GM23338 (cell line): ENCODE results near the gene CD2AP. TPM values are rescaled to one million over a fixed set of nuclear protein-coding genes. Genes with fewer than 3 reads are reported as not detected.

Experiments
- ATAC-seq: fragments of 200-7000 bp; cut with Tn5 transposase; 3 replicates; pipeline ENCODE4 v1.9.1; 2020
- DNase-seq: peaks from one replicate; pipeline ENCODE4 v3.0.0-alpha.2; 2015; ENCODE audit warnings: low spot score
- H2AFZ ChIP-seq: fragments of 200-600 bp; sonication (generic); 2 replicates; pipeline ENCODE4 v1.8.0; 2016; ENCODE audit warnings: antibody characterized with exemption, mild to moderate bottlenecking, moderate library complexity
- H3F3A ChIP-seq: fragments of 200-600 bp; sonication (generic); replicated peaks from 2 replicates; pipeline ENCODE4 v1.8.0; 2017; ENCODE audit warnings: antibody characterized with exemption, mixed run types, low read depth
- H3K27ac ChIP-seq: fragments of 200-600 bp; sonication (generic); 2 replicates; pipeline ENCODE4 v1.6.1; 2016; ENCODE audit warnings: low read depth
- H3K27me3 ChIP-seq: fragments of 200-600 bp; sonication (generic); 2 replicates; pipeline ENCODE4 v1.8.0; 2016; ENCODE audit warnings: mild to moderate bottlenecking, mixed run types, moderate library complexity; ENCODE audit not compliant: insufficient read depth
- H3K36me3 ChIP-seq: fragments of 200-600 bp; sonication (generic); 2 replicates; pipeline ENCODE4 v1.8.0; 2016; ENCODE audit warnings: mild to moderate bottlenecking; ENCODE audit not compliant: insufficient read depth
- H3K4me1 ChIP-seq: fragments of 200-600 bp; sonication (generic); 2 replicates; pipeline ENCODE4 v1.8.0; 2016; ENCODE audit warnings: mild to moderate bottlenecking, moderate library complexity; ENCODE audit not compliant: insufficient read depth
- H3K4me2 ChIP-seq: fragments of 200-600 bp; sonication (generic); 2 replicates; pipeline ENCODE4 v1.7.1; 2017; ENCODE audit warnings: mixed run types
- H3K4me3 ChIP-seq: fragments of 200-600 bp; sonication (generic); 2 replicates; pipeline ENCODE4 v1.6.1; 2016; ENCODE audit warnings: mixed run types
- H3K79me2 ChIP-seq: fragments of 200-600 bp; sonication (generic); replicated peaks from 2 replicates; pipeline ENCODE4 v1.8.0; 2017; ENCODE audit warnings: mild to moderate bottlenecking; ENCODE audit not compliant: insufficient read depth
- H3K9me2 ChIP-seq: fragments of 200-600 bp; sonication (generic); 2 replicates; pipeline ENCODE4 v1.8.0; 2017; ENCODE audit not compliant: insufficient read depth
- H4K20me1 ChIP-seq: fragments of 200-600 bp; sonication (generic); replicated peaks from 2 replicates; pipeline ENCODE4 v1.8.0; 2017; ENCODE audit warnings: mild to moderate bottlenecking; ENCODE audit not compliant: insufficient read depth
- H3K27ac Mint-ChIP-seq: 2 replicates; pipeline ENCODE4 v1.8.0; 2020; ENCODE audit warnings: inconsistent platforms, mild to moderate bottlenecking, moderate library complexity, mixed read lengths
- H3K27me3 Mint-ChIP-seq: 3 replicates; pipeline ENCODE4 v1.8.0; 2022; ENCODE audit warnings: low read depth, mild to moderate bottlenecking, moderate library complexity, mixed read lengths, inconsistent platforms; ENCODE audit not compliant: insufficient read depth, poor library complexity
- H3K36me3 Mint-ChIP-seq: 3 replicates; pipeline ENCODE4 v1.8.0; 2021; ENCODE audit warnings: low read depth, mild to moderate bottlenecking, inconsistent platforms, moderate library complexity, mixed read lengths
- H3K4me1 Mint-ChIP-seq: 3 replicates; pipeline ENCODE4 v1.8.0; 2020; ENCODE audit warnings: mild to moderate bottlenecking, inconsistent platforms, mixed read lengths
- H3K4me3 Mint-ChIP-seq: 3 replicates; pipeline ENCODE4 v1.8.0; 2021; ENCODE audit warnings: moderate library complexity, mild to moderate bottlenecking, inconsistent platforms, mixed read lengths
- H3K9me3 Mint-ChIP-seq: 3 replicates; pipeline ENCODE4 v1.8.0; 2020; ENCODE audit warnings: moderate library complexity, mild to moderate bottlenecking, inconsistent platforms, mixed read lengths
- EZH2 ChIP-seq: fragments of 200-600 bp; sonication (generic); IDR thresholded peaks from one replicate; pipeline ENCODE4 v1.8.0; 2017; ENCODE audit warnings: antibody characterized with exemption, mild to moderate bottlenecking, low read depth; ENCODE audit not compliant: unreplicated experiment
- EZH2phosphoT487 ChIP-seq: fragments of 200-600 bp; sonication (generic); IDR thresholded peaks from one replicate; pipeline ENCODE4 v1.8.1; 2018; ENCODE audit warnings: antibody characterized with exemption; ENCODE audit not compliant: unreplicated experiment
- JUNB ChIP-seq: IDR thresholded peaks from one replicate; pipeline ENCODE4 v1.6.1; 2016; ENCODE audit warnings: antibody characterized with exemption; ENCODE audit not compliant: unreplicated experiment
- NANOG ChIP-seq: IDR thresholded peaks from 2 replicates; pipeline ENCODE4 v1.6.1; 2016; ENCODE audit warnings: antibody characterized with exemption, borderline replicate concordance
- POLR2AphosphoS5 ChIP-seq: IDR thresholded peaks from 2 replicates; pipeline ENCODE4 v1.6.1; 2016; ENCODE audit warnings: antibody characterized with exemption, low read depth
- STAT1 ChIP-seq: IDR thresholded peaks from one replicate; pipeline ENCODE4 v1.6.1; 2016; ENCODE audit warnings: antibody characterized with exemption; ENCODE audit not compliant: unreplicated experiment
- ZNF114 ChIP-seq: fragments of 250-450 bp; sonication (Bioruptor Pico); IDR thresholded peaks from 2 replicates; pipeline ENCODE4 v1.5.0; 2020; ENCODE audit warnings: mild to moderate bottlenecking, moderate library complexity
- polyA plus RNA-seq: library from polyadenylated mRNA; unstranded; fragments of >200 nt; fragmentation: Nextera tagmentation; extraction: Ambion mirVana; gene quantifications from 2 replicates; pipeline ENCODE4 v1.2.1, GENCODE V29; 2016
- total RNA-seq: library from RNA; depleted of rRNA; stranded (reverse); fragments of >200 nt; shearing (Covaris generic); gene quantifications from 2 replicates; pipeline ENCODE4 v1.2.3, GENCODE V29; 2014
- TF ChIP-seq, protein P1 (sequence below): fragments of 250-450 bp; sonication (Bioruptor Pico); IDR thresholded peaks from 2 replicates; pipeline ENCODE4 v1.5.0; 2020; ENCODE audit warnings: mild to moderate bottlenecking, moderate library complexity
- TF ChIP-seq, protein P2 (sequence below): IDR thresholded peaks from 2 replicates; pipeline ENCODE4 v1.6.1; 2016; ENCODE audit warnings: antibody characterized with exemption
- TF ChIP-seq, protein P3 (sequence below), 2 experiments: fragments of 200-600 bp in 1 of 2; sonication (generic) in 1 of 2; conservative IDR thresholded peaks; 2 replicates each; pipeline versions ENCODE4 v1.5.1 to v1.6.1; 2016 to 2017; ENCODE audit warnings: antibody characterized with exemption in 2 of 2, low read depth in 2 of 2, mild to moderate bottlenecking in 2 of 2, moderate library complexity in 1 of 2

CD2AP gene
- total and polyA plus RNA-seq, 2 experiments from 2014 or later: 38.0 to 93.2 TPM

DNA sequence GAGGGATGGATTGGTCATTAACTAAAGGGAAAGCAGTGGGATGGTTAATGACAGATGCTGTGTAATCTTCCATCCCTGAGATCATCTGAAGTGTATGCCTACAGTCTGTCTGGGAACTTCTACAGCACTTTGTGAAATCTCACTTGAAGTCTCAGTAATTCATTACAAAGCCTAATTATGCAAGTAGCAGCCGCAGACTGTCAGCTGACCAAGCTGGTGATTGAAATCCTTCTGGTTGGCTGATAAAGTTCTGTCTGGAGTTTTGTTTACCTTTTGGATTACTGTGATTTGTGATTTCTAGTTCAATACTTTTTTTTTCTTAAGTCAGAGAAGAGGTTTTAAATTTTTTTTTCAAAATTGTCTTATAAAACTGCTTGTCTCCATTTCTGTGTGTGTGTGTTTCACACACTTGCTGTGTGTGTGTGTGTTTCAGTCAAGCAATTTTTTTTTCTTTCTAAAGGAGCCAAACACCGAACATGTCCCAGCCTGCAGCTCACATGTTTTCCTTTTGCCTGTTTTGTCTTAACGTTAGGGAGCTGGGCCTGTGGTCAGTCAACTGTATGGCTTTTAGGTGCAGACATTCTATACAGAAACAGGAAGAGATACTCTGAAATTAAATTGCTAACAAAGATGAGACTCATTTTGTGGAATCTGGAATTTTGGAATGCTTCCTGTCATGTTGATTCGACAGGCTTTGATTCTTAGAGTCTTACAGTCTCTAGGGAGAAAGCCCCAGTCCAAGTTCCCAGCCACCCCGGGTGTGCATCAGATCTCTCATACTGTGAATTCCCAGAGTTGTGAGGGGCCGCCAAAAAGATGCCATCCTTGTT lies 192.3 kb downstream of the CD2AP start:
- Histone ChIP-seq H3K4me2 (no peak overlapping the region), H4K20me1 (no peaks in the 10 kb centered on the region), H3K4me1 (peaks cover 11% of the 10 kb centered on the region), H3K27ac (peak overlapping the region; percentile 53; the same call in 1 of the 2 replicates), H3F3A (no peaks in the 10 kb centered on the region), H3K36me3 (no peaks in the 10 kb centered on the region), H3K4me3 (no peak overlapping the region), H3K79me2 (no peaks in the 10 kb centered on the region), H3K27me3 (no peaks in the 10 kb centered on the region), H3K9me2 (no peaks in the 10 kb centered on the region), H2AFZ (no peak overlapping the region)
- Mint-ChIP-seq H3K27ac (peak overlapping the region; percentile 75), H3K9me3 (no peaks in the 10 kb centered on the region), H3K4me3 (no peak overlapping the region), H3K4me1 (peaks cover 23% of the 10 kb centered on the region), H3K27me3 (peaks cover 5% of the 10 kb centered on the region), H3K36me3 (no peaks in the 10 kb centered on the region)
- DNase-seq: peak; percentile 66
- TF ChIP-seq, protein P1, sequence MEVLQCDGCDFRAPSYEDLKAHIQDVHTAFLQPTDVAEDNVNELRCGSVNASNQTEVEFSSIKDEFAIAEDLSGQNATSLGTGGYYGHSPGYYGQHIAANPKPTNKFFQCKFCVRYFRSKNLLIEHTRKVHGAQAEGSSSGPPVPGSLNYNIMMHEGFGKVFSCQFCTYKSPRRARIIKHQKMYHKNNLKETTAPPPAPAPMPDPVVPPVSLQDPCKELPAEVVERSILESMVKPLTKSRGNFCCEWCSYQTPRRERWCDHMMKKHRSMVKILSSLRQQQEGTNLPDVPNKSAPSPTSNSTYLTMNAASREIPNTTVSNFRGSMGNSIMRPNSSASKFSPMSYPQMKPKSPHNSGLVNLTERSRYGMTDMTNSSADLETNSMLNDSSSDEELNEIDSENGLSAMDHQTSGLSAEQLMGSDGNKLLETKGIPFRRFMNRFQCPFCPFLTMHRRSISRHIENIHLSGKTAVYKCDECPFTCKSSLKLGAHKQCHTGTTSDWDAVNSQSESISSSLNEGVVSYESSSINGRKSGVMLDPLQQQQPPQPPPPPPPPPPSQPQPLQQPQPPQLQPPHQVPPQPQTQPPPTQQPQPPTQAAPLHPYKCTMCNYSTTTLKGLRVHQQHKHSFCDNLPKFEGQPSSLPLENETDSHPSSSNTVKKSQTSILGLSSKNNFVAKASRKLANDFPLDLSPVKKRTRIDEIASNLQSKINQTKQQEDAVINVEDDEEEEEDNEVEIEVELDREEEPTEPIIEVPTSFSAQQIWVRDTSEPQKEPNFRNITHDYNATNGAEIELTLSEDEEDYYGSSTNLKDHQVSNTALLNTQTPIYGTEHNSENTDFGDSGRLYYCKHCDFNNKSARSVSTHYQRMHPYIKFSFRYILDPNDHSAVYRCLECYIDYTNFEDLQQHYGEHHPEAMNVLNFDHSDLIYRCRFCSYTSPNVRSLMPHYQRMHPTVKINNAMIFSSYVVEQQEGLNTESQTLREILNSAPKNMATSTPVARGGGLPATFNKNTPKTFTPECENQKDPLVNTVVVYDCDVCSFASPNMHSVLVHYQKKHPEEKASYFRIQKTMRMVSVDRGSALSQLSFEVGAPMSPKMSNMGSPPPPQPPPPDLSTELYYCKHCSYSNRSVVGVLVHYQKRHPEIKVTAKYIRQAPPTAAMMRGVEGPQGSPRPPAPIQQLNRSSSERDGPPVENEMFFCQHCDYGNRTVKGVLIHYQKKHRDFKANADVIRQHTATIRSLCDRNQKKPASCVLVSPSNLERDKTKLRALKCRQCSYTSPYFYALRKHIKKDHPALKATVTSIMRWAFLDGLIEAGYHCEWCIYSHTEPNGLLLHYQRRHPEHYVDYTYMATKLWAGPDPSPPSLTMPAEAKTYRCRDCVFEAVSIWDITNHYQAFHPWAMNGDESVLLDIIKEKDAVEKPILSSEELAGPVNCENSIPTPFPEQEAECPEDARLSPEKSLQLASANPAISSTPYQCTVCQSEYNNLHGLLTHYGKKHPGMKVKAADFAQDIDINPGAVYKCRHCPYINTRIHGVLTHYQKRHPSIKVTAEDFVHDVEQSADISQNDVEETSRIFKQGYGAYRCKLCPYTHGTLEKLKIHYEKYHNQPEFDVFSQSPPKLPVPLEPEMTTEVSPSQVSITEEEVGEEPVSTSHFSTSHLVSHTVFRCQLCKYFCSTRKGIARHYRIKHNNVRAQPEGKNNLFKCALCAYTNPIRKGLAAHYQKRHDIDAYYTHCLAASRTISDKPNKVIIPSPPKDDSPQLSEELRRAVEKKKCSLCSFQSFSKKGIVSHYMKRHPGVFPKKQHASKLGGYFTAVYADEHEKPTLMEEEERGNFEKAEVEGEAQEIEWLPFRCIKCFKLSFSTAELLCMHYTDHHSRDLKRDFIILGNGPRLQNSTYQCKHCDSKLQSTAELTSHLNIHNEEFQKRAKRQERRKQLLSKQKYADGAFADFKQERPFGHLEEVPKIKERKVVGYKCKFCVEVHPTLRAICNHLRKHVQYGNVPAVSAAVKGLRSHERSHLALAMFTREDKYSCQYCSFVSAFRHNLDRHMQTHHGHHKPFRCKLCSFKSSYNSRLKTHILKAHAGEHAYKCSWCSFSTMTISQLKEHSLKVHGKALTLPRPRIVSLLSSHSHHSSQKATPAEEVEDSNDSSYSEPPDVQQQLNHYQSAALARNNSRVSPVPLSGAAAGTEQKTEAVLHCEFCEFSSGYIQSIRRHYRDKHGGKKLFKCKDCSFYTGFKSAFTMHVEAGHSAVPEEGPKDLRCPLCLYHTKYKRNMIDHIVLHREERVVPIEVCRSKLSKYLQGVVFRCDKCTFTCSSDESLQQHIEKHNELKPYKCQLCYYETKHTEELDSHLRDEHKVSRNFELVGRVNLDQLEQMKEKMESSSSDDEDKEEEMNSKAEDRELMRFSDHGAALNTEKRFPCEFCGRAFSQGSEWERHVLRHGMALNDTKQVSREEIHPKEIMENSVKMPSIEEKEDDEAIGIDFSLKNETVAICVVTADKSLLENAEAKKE (CRISPR knock-in tag): no peak
- no peak for TF ChIP-seq ZNF114 (CRISPR knock-in tag)
- TF ChIP-seq, protein P2, sequence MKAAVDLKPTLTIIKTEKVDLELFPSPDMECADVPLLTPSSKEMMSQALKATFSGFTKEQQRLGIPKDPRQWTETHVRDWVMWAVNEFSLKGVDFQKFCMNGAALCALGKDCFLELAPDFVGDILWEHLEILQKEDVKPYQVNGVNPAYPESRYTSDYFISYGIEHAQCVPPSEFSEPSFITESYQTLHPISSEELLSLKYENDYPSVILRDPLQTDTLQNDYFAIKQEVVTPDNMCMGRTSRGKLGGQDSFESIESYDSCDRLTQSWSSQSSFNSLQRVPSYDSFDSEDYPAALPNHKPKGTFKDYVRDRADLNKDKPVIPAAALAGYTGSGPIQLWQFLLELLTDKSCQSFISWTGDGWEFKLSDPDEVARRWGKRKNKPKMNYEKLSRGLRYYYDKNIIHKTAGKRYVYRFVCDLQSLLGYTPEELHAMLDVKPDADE: no peak
- TF ChIP-seq, protein P3, sequence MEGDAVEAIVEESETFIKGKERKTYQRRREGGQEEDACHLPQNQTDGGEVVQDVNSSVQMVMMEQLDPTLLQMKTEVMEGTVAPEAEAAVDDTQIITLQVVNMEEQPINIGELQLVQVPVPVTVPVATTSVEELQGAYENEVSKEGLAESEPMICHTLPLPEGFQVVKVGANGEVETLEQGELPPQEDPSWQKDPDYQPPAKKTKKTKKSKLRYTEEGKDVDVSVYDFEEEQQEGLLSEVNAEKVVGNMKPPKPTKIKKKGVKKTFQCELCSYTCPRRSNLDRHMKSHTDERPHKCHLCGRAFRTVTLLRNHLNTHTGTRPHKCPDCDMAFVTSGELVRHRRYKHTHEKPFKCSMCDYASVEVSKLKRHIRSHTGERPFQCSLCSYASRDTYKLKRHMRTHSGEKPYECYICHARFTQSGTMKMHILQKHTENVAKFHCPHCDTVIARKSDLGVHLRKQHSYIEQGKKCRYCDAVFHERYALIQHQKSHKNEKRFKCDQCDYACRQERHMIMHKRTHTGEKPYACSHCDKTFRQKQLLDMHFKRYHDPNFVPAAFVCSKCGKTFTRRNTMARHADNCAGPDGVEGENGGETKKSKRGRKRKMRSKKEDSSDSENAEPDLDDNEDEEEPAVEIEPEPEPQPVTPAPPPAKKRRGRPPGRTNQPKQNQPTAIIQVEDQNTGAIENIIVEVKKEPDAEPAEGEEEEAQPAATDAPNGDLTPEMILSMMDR (conservative IDR thresholded peaks at IDR 0.05; ENCODE audit: low read depth in 2 of 2): no peak
- TF ChIP-seq EZH2: no peak
- TF ChIP-seq EZH2phosphoT487: no peak
- no peak for TF ChIP-seq POLR2AphosphoS5
- TF ChIP-seq STAT1: no peak
- TF ChIP-seq JUNB: no peak
- TF ChIP-seq NANOG: no peak
- peak; percentile 81 for ATAC-seq
